Ovary (tissue), 3 donors: ENCODE results near the gene IL1R1.

Experiments
- POLR2A ChIP-seq: fragments of 450-650 bp; IDR thresholded peaks from one replicate; pipeline ENCODE4 v1.6.1; 2017; ENCODE audit warnings: antibody characterized with exemption, mild to moderate bottlenecking, moderate library complexity
- TF ChIP-seq, protein P1 (sequence below), 3 donors: fragments of 450-650 bp in 2 of 3; fragments of 200-600 bp in 1 of 3; IDR thresholded peaks; one replicate each; pipeline versions ENCODE4 v1.5.1 to v1.8.0; 2016 to 2022; ENCODE audit warnings: antibody characterized with exemption in 3 of 3, mild to moderate bottlenecking in 1 of 3
- donor health status: DM: no; HTN: no; CAD: no.

DNA sequence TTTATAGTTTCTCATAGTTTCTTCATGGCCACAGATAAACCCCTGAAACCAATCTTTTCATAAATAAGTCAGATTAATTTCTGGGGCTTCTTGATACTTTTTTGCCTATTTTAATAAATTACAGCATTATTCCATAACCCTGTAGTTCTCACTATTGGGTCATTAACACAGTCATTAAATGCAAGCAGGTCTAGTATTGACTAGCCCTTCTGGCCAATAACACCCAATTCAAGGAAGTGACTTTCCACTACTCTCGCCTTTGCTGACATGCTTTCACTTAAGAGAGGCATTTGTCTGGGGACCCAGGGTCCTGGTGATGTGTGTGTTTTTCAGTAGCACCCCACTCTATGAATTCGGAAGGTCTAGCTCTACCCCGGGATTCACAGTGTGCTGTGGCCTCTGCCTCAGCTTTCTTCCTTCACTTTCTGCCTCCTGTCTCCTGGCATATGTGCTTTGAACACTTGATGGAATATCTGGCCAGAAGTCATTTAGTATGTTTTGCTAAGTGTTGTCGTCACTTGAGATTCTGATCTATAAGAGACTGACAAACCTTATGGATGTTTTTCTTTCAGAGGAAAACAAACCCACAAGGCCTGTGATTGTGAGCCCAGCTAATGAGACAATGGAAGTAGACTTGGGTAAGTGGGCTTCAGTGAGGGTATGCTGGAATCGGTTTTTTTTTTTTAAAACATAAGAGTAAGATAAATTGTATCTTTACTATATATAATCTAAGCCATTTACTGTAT is 25.7 kb downstream of the IL1R1 start:
- TF ChIP-seq POLR2A = no peak
- TF ChIP-seq, protein P1, sequence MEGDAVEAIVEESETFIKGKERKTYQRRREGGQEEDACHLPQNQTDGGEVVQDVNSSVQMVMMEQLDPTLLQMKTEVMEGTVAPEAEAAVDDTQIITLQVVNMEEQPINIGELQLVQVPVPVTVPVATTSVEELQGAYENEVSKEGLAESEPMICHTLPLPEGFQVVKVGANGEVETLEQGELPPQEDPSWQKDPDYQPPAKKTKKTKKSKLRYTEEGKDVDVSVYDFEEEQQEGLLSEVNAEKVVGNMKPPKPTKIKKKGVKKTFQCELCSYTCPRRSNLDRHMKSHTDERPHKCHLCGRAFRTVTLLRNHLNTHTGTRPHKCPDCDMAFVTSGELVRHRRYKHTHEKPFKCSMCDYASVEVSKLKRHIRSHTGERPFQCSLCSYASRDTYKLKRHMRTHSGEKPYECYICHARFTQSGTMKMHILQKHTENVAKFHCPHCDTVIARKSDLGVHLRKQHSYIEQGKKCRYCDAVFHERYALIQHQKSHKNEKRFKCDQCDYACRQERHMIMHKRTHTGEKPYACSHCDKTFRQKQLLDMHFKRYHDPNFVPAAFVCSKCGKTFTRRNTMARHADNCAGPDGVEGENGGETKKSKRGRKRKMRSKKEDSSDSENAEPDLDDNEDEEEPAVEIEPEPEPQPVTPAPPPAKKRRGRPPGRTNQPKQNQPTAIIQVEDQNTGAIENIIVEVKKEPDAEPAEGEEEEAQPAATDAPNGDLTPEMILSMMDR (IDR thresholded peaks at IDR 0.05) = no peak
